GM21737 (cell line): ENCODE measurements around the gene CNOT6.

ENCODE experiments used
- ATAC-seq: cut with Tn5 transposase; IDR thresholded peaks from one replicate; pipeline ENCODE4 v1.9.1; 2021; ENCODE audit warnings: mild to moderate bottlenecking, moderate library complexity; ENCODE audit not compliant: unreplicated experiment

Gene CNOT6

GRCh38 chr5:180613814-180614188 lies 119.6 kb downstream of the CNOT6 start:
- ATAC-seq: no peak

- ATAC-seq: no peak
Measured at GRCh38 chr5:180618487-180618828, 124.3 kb downstream of the CNOT6 start.

GRCh38 chr5:180618829-180619562 lies 124.8 kb downstream of the CNOT6 start:
- ATAC-seq: no peak

- ATAC-seq: no peak
Measured at GRCh38 chr5:180619563-180619915, 125.4 kb downstream of the CNOT6 start.

GRCh38 chr5:180620014-180620413 lies 125.8 kb downstream of the CNOT6 start:
- ATAC-seq: no peak

- ATAC-seq: no peak
Measured at GRCh38 chr5:180621311-180621710, 127.1 kb downstream of the CNOT6 start.

- no peak for ATAC-seq
Measured at GRCh38 chr5:180622910-180623309, 128.7 kb downstream of the CNOT6 start.

GRCh38 chr5:180623411-180623834 lies 129.2 kb downstream of the CNOT6 start:
- no peak for ATAC-seq

- ATAC-seq: no peak
Measured at GRCh38 chr5:180623844-180624243, 129.7 kb downstream of the CNOT6 start.

GRCh38 chr5:180624587-180624986 lies 130.4 kb downstream of the CNOT6 start:
- no peak for ATAC-seq

GRCh38 chr5:180625125-180625790 lies 131.1 kb downstream of the CNOT6 start:
- no peak for ATAC-seq

GRCh38 chr5:180625791-180626660 lies 131.8 kb downstream of the CNOT6 start:
- ATAC-seq: no peak

GRCh38 chr5:180626661-180627385 lies 132.6 kb downstream of the CNOT6 start:
- no peak for ATAC-seq

GRCh38 chr5:180627386-180628120 lies 133.4 kb downstream of the CNOT6 start:
- no peak for ATAC-seq
